Stimulated activated naive CD4-positive, alpha-beta T cell treated with Interleukin-2 at 50 U/mL for 16 hours (primary cell): ENCODE results near the gene PLEKHH1.
A peak's percentile ranks its signal among the peaks of the same experiment; 100 is the strongest.

Experiments
- DNase-seq: peaks from one replicate; lab custom pipeline; 2025; lab: John Stamatoyannopoulos, UW

PLEKHH1 gene

DNA sequence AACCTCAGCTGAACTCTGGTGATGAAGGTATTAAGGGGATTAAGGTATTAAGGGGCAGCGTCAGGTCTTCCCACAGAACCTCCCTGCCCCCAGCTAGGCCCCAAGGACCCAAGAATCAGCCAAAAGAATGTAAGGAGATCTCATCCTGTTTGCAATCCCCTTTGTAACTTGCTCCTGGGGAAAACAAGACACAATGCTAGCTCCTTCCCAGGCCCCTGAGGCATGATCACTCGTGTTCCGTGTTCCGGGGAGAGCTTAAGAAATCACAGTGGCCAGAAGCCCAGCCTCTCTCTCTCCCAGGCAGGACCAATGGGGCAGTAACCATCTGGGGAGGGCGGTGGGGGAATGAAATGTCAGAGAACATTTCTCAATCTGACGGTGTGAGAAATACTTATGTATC, 33.8 kb downstream of the PLEKHH1 start:
- DNase-seq = no peak

DNA sequence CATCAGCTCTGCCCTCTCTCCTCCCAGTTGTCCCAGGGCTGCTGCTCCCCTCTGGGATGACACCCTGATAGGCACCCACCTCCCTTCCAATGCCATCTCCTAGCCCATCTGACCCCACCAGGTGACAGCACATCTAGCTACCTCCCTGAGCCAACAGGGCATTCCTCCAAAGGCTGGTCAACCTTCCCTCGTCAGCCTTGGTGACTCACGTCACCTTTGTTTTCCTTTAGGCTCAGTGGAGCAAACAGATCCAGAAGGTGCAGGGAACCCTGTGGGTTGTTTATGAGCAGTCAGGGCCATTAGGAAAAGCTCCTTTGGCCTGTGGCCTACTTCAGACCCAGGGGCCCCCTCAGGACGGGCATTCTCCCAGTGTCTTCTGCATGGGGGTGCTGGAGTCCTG, 34.6 kb downstream of the PLEKHH1 start:
- DNase-seq = no peak

DNA sequence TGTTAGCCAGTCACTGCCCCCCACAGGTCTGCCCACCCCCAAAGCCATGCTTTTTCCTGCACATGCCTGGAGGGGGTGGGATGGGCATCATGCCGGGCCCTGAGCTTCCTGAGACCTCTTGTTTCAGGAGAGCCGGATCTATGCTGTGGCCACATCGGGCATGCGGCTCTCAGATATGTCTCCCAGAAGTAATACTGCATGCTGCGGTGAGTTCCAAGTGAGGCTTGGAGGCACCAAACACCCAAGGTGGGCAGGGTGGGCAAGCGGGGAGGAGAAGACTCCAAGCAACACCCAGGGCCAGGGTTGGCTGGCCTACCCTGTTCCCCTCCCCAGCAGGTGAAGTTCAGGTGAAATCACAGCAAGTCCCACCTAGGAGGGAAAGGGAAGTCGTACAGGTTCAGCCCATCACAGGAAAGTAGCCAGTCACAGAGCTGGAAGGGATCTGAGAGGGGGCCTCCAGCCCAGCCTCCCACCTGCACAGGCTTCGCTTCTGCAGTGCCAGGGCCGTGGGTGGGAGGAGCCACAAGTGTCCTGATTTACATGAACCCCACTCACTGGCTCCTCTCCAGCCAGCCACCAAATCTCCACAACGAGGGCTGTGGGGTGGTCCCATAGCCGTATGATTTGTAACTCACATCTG, 36.0 kb downstream of the PLEKHH1 start:
- DNase-seq = no peak

DNA sequence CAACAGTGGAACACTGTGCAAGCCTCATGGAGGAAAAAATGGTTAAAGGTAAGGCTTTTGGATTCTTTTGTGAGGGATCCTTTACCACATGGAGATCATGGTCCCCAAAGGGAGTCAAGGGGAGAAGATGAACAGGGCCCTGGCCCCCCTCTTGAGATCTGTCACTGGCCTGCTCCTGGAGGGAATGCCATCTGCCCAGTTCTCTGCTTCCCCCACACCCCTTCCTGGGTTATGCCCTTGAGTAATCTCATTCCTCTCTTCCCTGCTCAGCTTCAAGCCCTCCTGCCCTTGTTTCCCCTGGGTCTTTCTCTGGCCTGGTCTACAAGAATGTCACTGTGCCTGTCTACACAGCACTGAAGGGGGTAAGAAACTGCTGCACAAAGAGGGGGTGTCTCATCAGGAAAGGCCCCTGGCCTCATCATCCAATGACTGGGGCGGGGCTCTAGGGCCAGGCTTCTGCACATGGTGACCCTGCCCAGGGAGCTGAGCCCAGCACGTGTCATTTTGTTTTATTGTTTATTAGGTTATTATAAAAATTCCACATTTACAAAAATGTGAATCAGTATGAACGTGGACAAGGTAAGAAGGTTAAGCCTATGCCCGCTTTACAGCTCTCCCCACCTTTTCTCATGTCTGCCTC, 36.7 kb downstream of the PLEKHH1 start:
- no peak for DNase-seq

DNA sequence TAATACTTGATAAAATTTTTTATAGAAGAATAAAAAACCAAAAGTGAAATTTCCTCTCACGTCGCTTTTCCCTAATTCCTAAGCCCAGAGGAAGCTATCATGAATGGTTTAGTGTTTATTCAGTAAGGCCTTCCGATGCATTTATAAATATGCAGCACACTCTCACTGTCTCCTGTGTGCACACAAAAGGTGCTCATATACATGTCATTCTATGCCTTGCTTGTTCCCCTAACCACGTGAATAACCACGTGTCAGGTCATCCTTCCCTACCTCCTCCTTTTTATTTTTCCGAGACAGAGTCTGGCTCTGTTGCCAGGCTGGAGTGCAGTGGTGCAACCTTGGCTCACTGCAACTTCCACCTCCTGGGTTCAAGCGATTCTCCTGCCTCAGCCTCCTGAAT, 37.4 kb downstream of the PLEKHH1 start:
- no peak for DNase-seq

DNA sequence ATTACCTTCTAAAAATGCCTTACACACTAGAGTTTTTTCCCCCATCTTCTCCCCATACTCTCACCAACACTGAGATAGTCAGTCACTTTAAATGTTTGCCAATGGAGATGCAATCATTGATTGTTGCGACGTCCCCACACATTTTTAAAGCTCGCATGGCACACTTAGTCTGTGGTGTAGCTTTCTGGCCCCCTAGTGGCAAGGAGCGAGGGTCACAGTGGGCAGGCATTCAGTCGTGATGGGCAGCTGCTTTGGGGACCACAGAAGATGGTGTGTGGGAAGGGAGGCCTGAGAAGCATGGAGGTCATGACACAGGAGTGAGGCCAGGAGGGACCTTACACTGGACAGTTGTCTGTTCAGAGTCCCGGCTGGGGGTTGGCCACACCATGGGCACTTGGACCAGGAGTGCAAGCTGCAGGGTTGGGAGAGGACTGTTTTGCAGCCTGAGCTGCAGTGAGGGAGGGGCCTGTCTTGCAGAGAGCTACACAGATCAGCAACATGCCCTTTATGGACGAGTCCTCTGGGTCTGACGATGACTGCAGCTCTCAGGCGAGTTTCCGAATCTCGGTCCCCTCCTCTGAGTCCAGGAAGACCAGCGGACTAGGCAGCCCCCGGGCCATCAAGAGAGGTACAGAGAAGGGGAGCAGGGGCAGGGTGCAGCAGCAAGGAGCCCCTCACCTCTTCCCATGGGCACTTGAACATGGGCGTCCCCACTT, 38.3 kb downstream of the PLEKHH1 start:
- peak; percentile 50 for DNase-seq

DNA sequence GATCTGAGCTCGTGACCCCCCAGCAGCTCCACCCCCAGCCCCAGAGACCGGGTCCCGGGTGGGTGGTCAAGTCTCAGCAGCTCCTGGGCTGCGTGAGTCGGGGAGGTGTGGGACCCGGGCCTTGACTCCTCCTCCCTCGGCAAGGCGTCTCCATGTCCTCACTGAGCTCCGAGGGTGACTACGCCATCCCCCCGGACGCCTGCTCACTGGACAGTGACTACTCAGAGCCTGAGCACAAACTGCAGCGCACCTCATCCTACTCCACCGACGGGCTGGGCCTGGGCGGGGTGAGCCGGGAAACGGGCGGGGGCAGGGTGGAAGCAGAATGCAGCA, 38.9 kb downstream of the PLEKHH1 start:
- no peak for DNase-seq

DNA sequence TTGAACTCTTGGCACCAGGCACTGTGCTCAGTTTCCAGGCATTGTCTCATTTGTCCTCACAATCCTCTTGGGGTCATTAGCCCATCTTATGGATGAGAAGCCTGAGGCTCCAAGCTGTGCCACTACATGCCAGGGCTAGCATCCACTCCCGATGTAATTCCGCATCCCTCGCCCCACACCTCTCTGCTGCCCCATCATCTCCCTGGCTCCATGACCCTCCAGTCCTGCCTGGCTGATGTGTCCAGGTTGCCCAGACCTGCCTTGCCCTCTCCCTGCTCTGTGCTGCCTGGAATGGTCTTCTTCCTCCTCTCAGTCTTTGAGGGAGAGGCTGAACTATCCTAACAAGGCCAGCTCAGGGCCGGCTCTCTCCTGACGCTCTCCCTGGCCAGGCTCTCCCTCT, 39.5 kb downstream of the PLEKHH1 start:
- DNase-seq = no peak

DNA sequence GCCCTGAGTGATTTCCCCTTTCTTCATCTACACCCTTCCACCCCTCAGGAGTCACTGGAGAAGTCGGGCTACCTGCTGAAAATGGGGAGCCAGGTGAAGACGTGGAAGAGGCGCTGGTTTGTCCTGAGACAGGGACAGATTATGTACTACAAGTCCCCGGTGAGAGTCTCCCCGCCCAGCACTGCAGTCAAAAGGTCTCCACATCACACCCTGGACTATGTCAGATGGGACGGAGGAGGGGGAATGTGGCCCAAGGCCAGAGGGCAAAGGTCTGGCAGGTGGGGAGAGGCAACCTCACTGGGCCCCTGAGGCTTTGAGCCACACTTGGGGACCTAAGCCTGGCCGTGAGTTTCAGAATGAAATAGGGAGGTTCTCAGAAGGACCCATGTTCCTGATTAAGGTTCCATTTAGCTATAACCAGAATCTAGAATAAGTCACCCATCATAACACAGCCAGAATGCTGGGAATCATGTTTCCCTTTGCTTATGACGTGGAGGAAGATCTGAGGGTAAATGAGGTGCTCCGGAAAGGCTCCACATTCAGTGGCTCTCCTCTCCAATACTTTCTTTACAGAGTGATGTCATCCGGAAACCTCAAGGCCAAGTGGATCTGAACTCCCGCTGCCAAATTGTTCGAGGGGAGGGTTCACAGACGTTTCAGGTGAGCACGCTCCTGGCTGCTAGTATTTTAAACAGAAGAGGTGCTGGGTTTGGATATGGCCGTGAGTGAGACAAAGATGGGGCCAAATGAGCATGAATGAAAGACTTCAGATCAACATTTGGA, 40.3 kb downstream of the PLEKHH1 start:
- no peak for DNase-seq

DNA sequence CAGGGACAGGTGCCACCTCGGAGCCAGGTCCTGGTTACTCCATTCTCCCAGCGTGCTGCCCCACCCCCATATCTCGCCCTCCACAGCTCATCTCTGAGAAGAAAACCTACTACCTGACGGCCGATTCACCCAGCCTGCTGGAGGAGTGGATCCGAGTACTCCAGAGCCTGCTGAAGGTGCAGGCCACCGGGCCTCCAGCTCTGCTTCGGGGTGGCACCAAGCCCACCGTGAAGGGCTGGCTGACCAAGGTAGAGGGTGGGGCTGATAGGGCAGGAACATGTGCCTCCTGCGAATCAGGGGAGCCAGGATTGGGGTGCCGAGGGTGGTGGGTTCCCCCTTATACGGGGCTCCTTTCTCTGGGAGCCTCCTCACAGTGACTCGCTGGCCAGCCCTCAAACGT, 41.1 kb downstream of the PLEKHH1 start:
- DNase-seq = no peak

DNA sequence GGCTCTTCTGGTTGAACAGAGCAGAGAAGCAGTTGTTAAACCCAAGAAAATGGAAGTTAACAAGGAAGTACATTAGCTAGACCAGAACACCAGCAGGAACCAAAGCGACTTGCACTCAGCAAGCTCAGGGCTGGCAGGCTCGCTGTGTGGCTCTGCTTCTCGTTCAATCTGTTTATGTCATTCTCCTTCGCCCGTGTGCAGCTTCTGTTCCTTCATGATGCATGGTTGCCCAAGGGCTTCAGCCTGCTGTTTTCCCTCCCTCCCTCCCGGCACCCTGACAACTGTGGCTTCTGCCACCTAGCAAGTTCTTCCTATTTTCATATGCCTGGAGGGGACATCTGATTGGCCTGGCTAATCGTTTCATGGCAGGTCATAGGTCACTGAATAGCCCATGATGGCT, 41.7 kb downstream of the PLEKHH1 start:
- DNase-seq = no peak

DNA sequence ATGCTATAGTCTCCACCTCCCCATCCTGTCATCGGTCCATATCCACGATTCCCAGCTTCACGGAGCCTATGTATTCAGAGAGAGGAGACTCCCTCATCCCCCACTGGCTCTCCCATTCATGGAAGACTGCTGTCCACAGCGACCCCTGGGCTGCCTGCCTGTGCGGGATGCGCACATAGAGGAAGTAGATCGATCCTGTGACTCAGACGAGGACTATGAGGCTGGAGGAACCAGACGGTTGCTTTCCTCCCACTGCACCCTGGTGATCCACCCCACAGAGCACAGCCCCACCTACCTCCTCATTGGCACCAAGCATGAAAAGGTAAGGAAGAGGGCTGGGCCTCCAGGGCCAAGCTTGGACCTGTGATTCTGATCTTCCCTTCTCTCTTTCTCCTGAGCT, 42.6 kb downstream of the PLEKHH1 start:
- DNase-seq = no peak

DNA sequence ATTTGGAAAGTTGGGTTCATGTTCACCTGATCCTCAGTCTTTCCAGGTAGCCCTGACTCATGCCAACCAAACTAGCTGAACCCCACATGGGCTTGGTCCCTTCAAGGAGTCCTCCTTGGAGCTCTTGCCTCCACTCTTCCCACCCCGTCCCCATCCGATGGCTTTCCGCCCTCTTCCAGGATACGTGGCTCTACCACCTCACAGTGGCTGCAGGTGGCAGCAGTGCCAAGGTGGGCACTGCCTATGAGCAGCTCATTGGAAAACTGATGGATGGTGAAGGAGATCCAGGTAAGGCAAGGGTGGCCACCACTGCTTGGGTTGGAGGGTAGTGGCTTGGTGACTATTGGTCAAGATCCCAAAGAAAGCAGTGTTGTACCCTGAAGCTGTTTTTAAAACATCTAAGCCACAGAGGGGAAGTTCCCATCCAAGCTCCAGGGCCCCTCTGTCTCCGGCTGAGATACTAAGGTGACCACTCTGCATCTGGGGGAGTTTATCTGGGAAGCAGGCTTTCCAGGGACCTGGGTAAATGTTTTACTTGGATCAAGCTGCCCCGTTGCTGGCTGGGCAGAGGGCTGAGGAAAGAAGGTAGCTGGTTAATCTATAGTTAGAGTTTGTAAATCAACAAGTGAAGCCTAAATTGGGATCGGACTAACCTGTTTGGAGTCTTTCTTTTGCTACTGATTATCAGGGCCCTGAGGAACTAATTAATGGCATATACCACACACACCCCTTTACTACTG, 43.3 kb downstream of the PLEKHH1 start:
- no peak for DNase-seq

DNA sequence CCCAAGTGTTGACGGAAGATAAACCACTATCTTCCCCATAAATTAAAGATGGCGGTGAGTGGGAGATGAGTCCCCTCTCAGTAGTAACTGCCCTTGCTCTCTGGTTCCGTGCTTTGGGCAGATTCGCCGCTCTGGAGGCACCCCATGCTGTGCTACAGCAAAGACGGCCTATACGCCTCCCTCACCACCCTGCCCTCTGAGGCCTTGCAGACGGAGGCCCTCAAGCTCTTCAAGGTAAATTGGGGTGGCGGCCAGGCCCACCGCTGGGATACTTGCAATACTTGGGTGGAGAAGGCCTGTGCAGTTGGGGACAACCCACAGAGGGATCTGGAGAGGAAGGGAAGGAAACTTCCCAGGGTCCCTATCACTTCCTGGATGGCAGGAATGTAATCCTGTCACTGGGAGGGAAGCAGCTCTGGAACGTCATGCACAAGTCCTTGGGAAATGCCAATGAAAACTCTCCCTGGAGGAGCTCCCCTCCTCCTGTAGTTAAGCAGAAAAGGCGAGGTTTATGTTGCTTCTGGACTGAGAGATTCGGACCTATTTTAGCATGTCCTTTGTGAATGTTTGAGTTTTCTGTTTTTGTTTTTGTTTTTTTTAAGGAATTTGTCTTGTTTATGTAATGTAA, 44.2 kb downstream of the PLEKHH1 start:
- no peak for DNase-seq

DNA sequence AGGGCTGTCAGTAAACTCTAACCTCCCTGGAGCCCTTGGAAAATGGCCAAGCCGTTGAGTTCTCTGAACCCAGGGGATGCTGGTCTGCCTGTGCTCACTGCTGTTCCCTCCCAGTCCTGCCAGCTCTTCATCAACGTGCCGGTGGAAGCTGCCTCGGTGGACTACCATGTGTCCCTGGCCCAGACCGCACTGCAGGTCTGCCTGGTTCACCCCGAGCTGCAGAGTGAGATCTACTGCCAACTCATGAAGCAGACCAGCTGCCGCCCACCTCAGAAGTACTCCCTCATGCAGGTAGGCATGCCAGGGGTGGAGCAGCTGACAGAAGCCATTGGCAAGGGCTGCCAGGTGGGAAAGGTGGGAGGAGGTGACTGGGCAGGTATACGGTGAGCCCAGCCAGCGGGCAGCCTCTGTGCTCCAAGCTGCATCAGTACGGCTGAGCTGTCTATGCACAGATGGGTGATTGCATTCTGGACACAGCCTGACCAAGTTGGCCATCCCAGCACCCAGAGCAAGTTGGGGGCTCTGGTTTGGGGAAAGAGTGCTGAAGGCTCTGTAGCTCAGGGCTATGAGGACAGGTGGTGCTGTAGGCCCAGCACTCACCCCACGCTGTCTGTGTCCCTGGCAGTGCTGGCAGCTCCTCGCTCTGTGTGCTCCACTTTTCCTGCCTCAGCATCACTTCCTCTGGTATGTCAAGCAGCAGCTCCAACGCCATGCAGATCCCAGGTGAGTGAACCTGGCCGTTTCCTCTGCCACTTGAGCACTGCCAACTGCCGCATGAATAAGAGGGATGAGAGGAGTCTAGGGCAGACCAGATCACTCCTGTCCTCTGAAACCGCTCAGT, 45.0 kb downstream of the PLEKHH1 start:
- no peak for DNase-seq

DNA sequence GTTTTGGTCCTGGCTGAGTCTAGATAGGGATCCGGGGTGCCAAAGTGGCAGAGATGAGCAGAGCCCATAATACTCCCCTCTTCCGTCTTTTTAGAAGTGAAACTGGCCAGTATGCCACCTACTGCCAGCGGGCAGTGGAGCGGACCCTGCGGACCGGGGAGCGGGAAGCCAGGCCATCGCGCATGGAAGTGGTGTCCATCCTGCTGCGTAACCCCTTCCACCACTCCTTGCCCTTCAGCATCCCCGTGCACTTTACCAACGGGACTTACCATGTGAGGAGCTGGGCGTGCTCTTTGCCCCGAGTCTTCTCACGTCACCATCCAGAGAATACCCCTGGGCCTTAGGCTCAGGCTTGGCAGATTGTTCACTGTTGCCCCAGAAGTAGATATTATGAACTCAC, 46.0 kb downstream of the PLEKHH1 start:
- DNase-seq = no peak

DNA sequence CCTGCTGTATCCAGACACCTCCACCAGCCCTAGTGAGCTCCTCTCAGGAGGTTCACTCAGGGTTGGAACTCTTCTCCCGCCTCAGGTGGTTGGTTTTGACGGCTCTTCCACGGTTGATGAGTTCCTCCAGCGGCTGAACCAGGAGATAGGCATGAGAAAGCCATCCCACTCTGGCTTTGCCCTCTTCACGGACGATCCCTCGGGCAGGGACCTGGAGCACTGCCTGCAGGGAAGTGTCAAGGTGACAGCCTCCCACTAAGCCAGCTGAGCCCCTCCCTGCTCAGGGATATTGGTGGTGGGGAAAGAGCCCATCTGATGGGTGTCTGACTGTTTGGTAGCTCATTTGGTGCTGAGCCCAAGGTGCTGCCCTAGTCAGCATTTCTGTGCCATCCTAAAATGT, 46.5 kb downstream of the PLEKHH1 start:
- no peak for DNase-seq

DNA sequence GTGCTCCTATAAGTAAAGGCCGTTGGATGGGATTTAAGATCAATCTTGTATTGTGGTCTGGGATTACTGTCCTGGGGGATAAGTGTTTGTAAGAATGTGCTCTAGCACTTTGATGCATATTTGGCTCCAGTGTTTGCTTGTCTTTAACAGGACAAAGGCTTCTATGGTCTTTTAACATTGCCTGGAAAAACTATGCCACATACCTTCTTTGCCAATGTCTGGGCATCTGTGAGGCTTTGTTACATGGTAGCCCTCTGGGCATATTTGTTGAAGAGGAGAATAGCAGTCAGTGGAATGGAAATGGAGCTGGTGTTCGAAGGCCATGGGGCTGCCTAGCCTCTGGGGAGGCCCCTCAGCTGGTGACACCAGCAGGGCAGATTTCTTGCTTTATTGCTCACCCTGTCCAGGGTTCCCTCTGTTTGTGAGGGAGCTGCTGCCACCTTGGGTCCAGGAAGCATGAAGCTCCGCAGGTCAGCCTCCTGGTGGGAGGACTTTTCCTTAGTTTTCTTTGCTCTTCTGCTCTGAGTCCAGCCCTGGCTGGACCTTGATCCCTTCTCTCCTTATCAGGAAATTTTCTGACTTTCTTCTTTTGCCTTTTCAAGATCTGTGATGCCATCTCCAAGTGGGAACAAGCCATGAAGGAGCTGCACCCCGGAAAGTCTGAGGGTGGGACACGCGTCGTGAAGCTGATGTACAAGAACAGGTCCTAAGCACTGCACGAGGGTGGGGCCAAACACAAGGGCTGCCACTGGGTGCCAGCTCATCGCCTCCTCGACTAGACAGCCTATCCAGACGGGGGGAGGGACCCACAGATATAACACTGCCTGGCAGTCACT, 47.5 kb downstream of the PLEKHH1 start:
- DNase-seq = no peak

DNA sequence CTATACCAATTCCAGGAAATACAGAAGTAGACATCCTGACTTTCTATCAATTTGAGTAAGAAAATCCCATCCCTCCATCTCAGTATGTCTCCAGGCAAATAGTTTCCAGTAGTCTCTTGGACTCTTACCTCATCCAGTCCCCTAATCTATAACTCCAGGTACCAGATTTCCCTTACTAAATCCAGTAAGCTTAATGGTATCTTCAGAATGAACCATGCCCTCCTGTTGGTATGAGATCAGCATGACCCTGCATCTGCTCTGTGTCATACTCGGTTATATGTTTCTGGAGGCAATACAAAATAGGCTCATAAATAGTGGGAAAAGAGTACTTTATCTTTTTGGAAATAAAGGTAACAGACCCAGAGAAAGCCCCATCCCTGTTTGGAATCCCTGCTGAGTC, 48.6 kb downstream of the PLEKHH1 start:
- DNase-seq = no peak

DNA sequence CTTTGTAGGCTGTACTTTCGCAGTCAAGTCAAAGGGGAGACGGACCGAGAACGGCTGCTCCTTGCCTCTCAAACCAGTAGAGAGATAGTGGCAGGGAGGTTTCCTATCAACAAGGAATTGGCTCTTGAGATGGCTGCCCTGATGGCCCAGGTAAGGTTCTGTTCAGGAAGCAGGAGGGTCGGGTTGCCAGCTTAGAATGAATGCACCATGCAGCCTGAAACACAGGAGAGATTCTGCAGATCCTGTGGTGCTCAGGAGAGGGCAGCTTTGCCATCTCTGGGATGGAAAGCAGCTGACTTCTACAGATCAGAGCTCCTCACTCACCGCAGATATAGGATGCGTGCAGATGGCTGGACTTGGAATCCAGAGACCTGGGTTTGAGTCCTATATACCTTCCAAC, 49.0 kb downstream of the PLEKHH1 start:
- DNase-seq = no peak
